HG03139 (cell line): ENCODE results near the gene TENT5A.

Source experiments
- ATAC-seq: cut with Tn5 transposase; IDR thresholded peaks from one replicate; pipeline ENCODE4 v1.9.1; 2021; ENCODE audit not compliant: unreplicated experiment

Gene TENT5A

GRCh38 chr6:81718126-81718525, 34.4 kb downstream of the TENT5A start:
- no peak for ATAC-seq

- no peak for ATAC-seq
Measured at GRCh38 chr6:81714684-81715083, 37.8 kb downstream of the TENT5A start.

GRCh38 chr6:81713205-81713604, 39.3 kb downstream of the TENT5A start:
- no peak for ATAC-seq

- no peak for ATAC-seq
Measured at GRCh38 chr6:81708113-81708699, 44.3 kb downstream of the TENT5A start.

- no peak for ATAC-seq
Measured at GRCh38 chr6:81704700-81705099, 47.8 kb downstream of the TENT5A start.

- no peak for ATAC-seq
Measured at GRCh38 chr6:81700414-81700813, 52.1 kb downstream of the TENT5A start.

GRCh38 chr6:81697559-81697958, 54.9 kb downstream of the TENT5A start:
- no peak for ATAC-seq

GRCh38 chr6:81696524-81696923, 56.0 kb downstream of the TENT5A start:
- ATAC-seq, result no peak
